HepG2 (cell line): ENCODE data around the gene SOX12. TPM values are rescaled to one million over a fixed set of nuclear protein-coding genes. Genes with fewer than 3 reads are reported as not detected.

Experiments
- AKAP8 ChIP-seq: sonication (generic); formaldehyde crosslinking; IDR thresholded peaks from 2 replicates; pipeline ENCODE4 v1.5.1; 2020; ENCODE audit warnings: mild to moderate bottlenecking, missing genetic modification reagents
- CSRNP2 ChIP-seq: sonication (generic); formaldehyde crosslinking; conservative IDR thresholded peaks from 2 replicates; pipeline ENCODE4 v1.8.0; 2022; ENCODE audit warnings: low read depth, missing genetic modification reagents
- DR1 ChIP-seq: sonication (generic); formaldehyde crosslinking; IDR thresholded peaks from 2 replicates; pipeline ENCODE4 v1.8.0; 2021; ENCODE audit warnings: mild to moderate bottlenecking, missing genetic modification reagents, inconsistent platforms
- E2F1 ChIP-seq: sonication (generic); formaldehyde crosslinking; IDR thresholded peaks from 2 replicates; pipeline ENCODE4 v1.5.0; 2020; ENCODE audit warnings: missing genetic modification reagents
- HNF1A ChIP-seq, 2 experiments: sonication (generic) in 1 of 2; formaldehyde crosslinking in 1 of 2; IDR thresholded peaks; 2 replicates each; pipeline versions ENCODE4 v1.4.0 to v1.6.1; 2016 to 2020; ENCODE audit warnings: borderline replicate concordance in 1 of 2, low read depth in 1 of 2, mild to moderate bottlenecking in 1 of 2, missing genetic modification reagents in 1 of 2
- POGK ChIP-seq: sonication (generic); formaldehyde crosslinking; conservative IDR thresholded peaks from 2 replicates; pipeline ENCODE4 v1.8.0; 2022; ENCODE audit warnings: mild to moderate bottlenecking, moderate library complexity, missing genetic modification reagents
- ZNF263 ChIP-seq: sonication (generic); formaldehyde crosslinking; IDR thresholded peaks from 2 replicates; pipeline ENCODE4 v1.4.0; 2020; ENCODE audit warnings: missing genetic modification reagents
- ZNF451 ChIP-seq: sonication (generic); formaldehyde crosslinking; IDR thresholded peaks from 2 replicates; pipeline ENCODE4 v1.5.0; 2020; ENCODE audit warnings: mild to moderate bottlenecking, missing genetic modification reagents
- ZNF740 ChIP-seq: sonication (generic); formaldehyde crosslinking; IDR thresholded peaks from 2 replicates; pipeline ENCODE4 v1.4.0; 2020; ENCODE audit warnings: missing genetic modification reagents
- ZSCAN30 ChIP-seq: sonication (generic); formaldehyde crosslinking; IDR thresholded peaks from 2 replicates; pipeline ENCODE4 v1.5.0; 2020; ENCODE audit warnings: mild to moderate bottlenecking, missing genetic modification reagents
- polyA plus RNA-seq, 8 experiments: library from polyadenylated mRNA; depleted of rRNA in 3 of 8; stranded (reverse) in 7 of 8; unstranded in 1 of 8; fragments of >200 nt; fragmentation: Illumina TruSeq in 4 of 8; extraction: Trizol in 4 of 8; gene quantifications; 2 replicates each; pipeline versions ENCODE4 v1.2.1 to v1.2.3, GENCODE V29; 2011 to 2016; ENCODE audit warnings: low read depth in 4 of 8, missing spikeins in 1 of 8, mixed read lengths in 1 of 8; ENCODE audit not compliant: insufficient read depth in 1 of 8
- total RNA-seq, 5 experiments: library from RNA; depleted of rRNA; stranded (reverse); fragments of >200 nt; fragmentation: Illumina TruSeq; extraction: Trizol; gene quantifications; 2 replicates each; pipeline ENCODE4 v1.2.3, GENCODE V29; 2016; ENCODE audit warnings: low read depth in 1 of 5
- TF ChIP-seq, protein P1 (sequence below): sonication (generic); formaldehyde crosslinking; IDR thresholded peaks from 2 replicates; pipeline ENCODE4 v1.4.0; 2020; ENCODE audit warnings: mild to moderate bottlenecking, missing genetic modification reagents
- TF ChIP-seq, protein P2 (sequence below): sonication (generic); formaldehyde crosslinking; IDR thresholded peaks from 2 replicates; pipeline ENCODE4 v1.8.0; 2022; ENCODE audit warnings: missing genetic modification reagents, mild to moderate bottlenecking, borderline replicate concordance

SOX12 gene
- total and polyA plus RNA-seq, 2 of the 13 experiments (the other 11 are each of a cell fraction or from before 2014, with no cell fraction given) = 10.0 to 18.7 TPM

GRCh38 chr20:324177-325044, 941 bp upstream of the SOX12 start (continued):
- TF ChIP-seq, protein P1, sequence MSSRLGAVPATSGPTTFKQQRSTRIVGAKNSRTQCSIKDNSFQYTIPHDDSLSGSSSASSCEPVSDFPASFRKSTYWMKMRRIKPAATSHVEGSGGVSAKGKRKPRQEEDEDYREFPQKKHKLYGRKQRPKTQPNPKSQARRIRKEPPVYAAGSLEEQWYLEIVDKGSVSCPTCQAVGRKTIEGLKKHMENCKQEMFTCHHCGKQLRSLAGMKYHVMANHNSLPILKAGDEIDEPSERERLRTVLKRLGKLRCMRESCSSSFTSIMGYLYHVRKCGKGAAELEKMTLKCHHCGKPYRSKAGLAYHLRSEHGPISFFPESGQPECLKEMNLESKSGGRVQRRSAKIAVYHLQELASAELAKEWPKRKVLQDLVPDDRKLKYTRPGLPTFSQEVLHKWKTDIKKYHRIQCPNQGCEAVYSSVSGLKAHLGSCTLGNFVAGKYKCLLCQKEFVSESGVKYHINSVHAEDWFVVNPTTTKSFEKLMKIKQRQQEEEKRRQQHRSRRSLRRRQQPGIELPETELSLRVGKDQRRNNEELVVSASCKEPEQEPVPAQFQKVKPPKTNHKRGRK (CRISPR knock-in tag) = no peak
- TF ChIP-seq ZNF740 (CRISPR knock-in tag) = peak; percentile 95
- TF ChIP-seq DR1 = peak; percentile 87
- peak; percentile 90; the same call in 1 of the 2 replicates for TF ChIP-seq ZSCAN30
- TF ChIP-seq E2F1 (CRISPR knock-in tag) = peak; percentile 84
- TF ChIP-seq, protein P2, sequence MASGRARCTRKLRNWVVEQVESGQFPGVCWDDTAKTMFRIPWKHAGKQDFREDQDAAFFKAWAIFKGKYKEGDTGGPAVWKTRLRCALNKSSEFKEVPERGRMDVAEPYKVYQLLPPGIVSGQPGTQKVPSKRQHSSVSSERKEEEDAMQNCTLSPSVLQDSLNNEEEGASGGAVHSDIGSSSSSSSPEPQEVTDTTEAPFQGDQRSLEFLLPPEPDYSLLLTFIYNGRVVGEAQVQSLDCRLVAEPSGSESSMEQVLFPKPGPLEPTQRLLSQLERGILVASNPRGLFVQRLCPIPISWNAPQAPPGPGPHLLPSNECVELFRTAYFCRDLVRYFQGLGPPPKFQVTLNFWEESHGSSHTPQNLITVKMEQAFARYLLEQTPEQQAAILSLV (CRISPR knock-in tag) = peak; percentile 98
- TF ChIP-seq ZNF451 (CRISPR knock-in tag) = peak; percentile 99
- peak; percentile 79; the same call in 1 of the 2 replicates for TF ChIP-seq ZNF263 (CRISPR knock-in tag)
- peak; percentile 69; the same call in 1 of the 2 replicates for TF ChIP-seq CSRNP2
- TF ChIP-seq POGK (CRISPR knock-in tag) = peak; percentile 99
- no peak for TF ChIP-seq HNF1A (IDR thresholded peaks at IDR 0.05; ENCODE audit: low read depth)
- TF ChIP-seq HNF1A (CRISPR knock-in tag; IDR thresholded peaks at IDR 0.05; ENCODE audit: borderline replicate concordance) = peak; percentile 93
- peak; percentile 98 for TF ChIP-seq AKAP8
